NCI-H187 treated with DMSO at 0.1 percent for 48 hours (cell line): ENCODE measurements around the gene TUBB8.
"Not testable (repeated sequence)": the region's sequence is repeated elsewhere in the genome, so short reads cannot be mapped to it uniquely, and the experiment has no call there.

ENCODE experiments used
- DNase-seq: peaks from one replicate; lab custom pipeline; 2025; lab: John Stamatoyannopoulos, UW

The TUBB8 gene

DNA sequence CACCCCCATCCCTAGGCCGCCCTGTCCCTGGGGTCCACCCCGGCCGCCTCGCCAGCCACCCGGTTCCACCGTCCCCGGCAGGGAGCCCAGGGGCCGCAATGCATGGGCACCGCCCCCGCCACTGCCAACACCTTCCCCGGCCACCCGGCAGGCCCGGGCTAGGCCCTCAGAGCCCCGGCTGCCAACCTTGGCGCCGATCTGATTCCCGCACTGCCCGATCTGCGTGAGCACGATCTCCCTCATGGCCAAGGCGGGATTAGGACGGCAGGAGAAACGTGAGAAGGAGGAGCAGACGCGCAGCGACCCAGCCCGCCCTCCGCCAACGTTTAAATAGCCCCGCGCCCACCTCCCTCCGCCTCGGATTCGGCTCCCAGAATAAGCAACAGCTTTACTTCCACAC, at the start of gene TUBB8:
TSS of gene TUBB8 (minus strand) at position 301 of the 400 bp plus-strand sequence. CDS start at position 243, 58 bp downstream.
- DNase-seq: no peak

DNA sequence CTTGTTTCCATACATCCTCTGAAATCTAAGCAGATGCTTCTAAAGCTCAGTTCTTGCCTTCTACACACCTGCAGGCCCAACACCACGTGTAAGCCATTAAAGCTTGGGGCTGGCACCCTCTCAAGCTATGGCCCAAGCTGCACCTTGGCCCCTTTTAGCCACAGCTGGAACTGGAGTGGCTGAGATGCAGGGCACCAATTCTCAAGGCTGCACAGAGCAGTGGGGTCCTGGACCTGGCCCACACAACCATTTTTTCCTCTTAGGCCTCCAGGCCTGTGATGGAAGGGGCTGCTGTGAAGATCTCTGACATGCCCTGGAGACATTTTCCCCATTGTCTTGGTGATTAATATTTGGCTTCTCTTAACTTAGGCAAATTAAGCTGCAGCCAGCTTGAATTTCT, 47.4 kb upstream of the TUBB8 start:
- DNase-seq: no peak

DNA sequence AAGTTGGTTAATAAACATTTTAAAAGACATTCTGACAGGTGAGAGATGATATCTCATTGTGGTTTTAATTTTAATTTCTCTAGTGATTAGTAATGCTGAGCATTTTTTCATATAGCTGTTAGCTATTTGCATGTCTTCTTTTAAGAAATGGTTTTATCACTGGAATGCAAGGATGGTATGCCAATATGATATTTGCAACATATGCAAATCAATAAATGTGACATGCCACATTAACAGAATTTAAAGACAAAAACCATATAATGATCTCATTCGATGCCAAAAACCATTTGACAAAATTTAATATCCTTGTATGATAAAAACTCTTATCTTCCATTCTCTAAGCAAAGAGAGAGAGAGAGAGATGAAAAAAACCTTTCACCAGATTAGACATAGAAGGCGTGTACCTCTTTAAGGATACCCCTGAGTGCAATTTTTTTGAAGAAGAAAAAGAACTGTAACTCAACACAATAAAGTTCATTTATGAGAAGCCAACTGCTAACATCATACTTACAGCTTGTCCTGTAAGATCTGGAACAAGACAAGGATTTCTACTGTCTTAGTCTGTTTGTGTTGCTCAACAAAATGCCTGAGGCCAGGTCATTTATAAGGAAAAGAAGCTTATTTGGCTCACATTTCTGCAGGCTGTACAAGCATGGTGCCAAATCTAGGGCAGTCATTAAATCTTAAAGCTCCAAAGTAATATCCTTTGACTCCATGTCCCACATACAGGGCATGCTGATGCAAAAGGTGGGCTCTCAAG, 46.4 kb upstream of the TUBB8 start:
- no peak for DNase-seq

DNA sequence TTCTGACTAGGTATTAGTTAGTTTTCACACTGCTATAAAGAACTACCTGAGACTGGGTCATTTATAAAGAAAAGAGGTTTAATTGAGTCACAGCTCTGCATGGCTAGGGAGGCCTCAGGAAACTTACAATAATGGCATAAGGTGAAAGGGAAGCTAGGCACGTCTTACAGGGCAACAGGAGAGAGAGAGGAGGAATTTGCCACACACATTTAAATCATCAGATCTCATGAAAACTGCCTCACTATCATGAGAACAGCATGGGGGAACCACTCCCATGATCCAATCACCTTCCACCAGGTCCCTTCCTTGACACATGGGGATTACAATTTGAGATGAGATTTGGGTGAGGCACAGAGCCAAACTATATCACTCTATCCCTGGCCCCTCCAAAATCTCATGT, 45.5 kb upstream of the TUBB8 start:
- no peak for DNase-seq

DNA sequence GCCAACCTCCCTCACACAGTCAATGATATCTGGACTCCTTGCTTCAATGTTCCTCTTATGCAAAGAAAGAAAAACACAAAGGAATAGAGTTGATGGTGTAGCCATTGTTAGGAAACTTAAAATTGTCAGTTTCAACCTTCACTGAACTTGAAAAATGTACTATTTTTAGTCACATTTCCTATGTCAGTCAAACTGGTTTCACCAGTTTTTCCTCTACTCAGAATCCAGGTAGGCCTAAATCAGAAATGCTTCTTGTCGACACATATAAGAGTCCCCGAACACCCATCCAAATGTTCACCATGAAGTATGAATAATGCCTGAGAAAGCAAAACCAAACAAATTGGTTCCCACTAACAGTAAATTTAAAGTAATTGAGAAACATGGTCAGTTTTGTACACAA, 43.8 kb upstream of the TUBB8 start:
- DNase-seq: no peak

DNA sequence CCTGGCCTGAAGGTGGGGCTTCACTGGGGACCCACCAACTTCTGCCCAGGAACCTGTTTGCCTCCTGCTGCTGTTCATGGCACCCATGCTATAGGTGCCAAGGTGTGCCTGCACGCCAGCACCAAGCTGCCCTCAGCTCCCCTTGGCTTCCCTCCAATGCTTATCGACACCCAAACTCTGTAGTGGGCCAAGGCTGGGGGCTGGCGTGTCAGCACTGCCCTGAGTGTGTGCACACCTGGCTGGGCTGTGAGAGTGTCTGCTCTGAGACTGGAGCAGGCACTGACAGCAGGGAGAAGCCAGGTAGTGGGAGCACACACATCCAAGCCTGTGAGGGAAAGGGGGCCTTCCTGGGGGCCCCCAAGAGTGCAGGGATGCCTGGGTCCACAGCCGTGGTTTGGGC, 43.1 kb upstream of the TUBB8 start:
- DNase-seq: no peak

DNA sequence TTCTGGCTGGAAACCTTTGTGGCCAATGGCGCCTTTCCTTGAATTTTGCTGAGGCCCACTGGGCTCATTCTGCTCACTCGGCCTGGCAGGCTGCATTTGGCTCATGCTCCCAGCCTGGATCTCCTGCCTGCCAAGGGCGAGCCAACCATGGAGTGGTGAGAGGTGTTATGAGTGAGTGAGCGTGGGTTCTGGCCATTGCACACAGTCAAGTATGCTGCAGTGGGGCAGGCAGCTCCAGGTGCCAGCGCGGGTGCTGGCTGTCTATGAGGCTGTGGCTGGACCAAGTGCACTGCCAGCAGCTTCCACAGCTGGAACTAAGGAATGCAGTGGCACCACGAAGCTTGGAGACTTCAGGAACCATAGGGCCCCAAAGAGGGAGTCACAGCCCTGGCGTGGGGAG, 42.2 kb upstream of the TUBB8 start:
- DNase-seq: no peak

DNA sequence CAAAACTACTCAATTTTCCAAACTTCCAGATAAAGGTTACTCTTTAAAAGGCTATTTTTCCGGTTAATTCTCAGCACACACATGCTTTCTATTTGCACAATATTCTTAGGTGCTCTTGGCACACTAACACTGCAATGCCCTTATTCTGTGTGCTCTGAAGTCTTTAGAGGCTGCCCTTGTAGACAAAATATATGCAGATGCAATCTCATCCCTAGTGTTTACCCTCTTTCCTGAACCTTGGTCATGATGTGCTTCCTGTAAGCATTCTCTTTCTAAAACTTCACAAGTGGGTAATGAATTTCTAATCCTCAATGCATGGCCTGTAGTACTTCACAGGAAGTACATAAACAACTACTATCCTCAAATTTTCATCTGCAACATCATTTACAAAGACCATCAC, 41.1 kb upstream of the TUBB8 start:
- DNase-seq: no peak

DNA sequence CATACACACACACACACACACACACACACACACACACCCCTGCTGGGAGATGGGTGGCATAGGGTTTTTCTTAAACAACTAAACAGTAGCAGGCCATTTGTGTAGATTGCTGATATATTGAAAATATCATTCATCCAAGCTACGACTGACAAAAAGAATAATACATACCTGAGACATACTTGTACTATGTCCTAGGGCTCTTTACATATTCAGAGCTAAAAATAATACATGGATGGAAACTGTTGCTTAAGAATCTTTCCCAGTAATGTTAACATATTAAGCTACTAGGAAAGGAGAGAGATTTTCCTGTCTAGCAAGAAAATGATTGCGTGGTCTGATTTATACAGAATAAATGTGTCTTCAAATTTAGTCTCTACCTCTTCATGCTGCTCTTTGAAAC, 40.2 kb upstream of the TUBB8 start:
- DNase-seq: no peak

DNA sequence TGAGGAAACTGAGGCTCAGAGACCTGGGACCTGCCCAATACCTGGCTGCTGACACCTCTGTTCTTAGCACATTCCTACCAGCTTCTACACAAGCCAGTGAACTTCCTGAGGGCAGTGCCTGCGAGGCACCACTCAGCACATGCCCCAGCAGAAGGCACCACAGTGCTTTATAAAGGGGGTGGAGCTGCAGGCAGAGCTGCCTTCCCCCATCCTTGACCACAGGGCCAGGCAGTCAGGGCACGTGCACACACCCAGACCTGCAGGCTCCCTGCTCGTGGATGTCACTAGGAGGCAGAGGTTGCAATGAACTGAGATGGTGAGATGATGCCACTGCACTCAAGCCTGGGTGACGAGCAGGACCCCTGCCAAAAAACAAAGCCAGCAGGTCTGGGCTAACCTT, 39.2 kb upstream of the TUBB8 start:
- DNase-seq: no peak

DNA sequence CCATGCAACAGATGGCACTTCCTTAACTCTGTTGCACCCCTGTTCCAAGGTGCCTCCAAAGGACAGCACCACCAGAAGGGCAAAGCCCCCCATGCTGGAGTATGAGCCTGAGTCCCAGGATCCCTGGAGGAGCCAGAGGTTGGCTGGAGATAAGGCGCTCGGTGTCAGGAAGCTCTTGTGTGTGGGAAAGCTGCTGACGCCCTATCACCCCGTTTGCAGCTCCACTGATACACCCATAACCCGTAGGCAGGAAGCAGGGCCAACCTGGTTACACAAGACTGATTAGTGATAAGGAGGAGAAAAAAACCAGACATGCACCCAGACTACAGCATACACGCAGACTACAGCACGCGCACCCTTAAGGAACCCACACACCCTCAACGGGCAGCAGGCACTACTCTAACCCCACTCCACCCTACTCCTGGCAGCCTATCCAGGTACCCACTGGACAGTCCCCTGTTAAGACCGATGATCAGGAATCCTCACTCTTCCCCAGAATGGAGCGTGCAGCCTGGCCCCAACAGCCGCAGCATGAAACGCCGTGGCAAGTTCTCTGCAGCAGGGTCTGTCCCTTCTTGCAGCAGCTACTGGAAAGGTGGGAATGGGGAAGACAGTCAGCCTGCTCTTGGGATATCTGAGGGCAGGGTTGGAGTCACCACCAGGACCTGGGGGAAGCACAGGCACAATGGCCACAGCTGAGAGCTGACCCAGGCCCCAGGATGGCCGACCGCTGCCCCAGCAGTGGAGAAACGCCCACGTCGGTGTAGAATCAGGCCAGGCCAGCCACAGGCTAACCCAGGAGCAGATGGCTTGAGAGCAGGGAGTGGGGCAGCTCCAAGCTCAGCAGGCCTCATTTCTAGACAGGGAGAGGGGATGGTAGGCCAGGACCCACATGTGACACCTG, 38.3 kb upstream of the TUBB8 start:
- DNase-seq: no peak

DNA sequence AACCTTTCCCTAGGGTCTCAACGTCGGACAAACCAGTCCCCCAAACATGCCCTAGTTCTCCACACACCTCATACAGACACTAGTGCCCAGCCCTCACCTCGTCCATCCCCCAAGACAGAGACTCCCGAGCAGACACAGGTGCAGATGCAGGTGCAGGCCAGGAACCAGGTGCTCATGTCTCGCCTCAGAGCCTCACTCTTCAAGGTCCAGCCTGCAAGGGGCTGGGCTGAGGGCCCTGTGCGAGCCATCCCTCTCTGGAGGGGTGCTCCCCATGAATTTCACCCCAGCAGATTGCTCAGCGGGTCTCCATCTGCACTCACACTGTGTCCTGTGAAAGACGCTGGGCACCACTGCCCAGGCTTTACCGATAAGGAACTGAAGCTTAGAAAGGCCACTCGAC, 36.9 kb upstream of the TUBB8 start:
- DNase-seq: no peak

DNA sequence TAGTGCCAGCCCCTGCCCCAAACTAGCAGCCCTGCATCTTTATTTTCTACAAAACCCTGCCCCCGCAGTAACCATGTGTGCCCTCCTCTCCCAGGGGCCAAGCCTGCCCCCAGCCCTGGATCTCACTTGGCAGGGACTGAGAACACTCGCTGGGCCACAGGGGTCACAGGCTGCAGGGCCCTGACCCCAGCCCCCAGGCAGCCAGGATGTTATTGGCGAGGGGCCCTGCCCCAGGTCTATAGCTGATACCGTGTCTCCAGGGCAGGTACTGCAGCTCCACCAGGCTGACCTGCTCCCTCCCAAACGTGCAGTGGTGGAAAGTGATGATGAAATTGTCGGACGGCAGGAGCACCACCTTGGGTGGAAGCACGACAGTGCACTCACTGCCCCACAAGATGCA, 35.9 kb upstream of the TUBB8 start:
- DNase-seq: no peak

DNA sequence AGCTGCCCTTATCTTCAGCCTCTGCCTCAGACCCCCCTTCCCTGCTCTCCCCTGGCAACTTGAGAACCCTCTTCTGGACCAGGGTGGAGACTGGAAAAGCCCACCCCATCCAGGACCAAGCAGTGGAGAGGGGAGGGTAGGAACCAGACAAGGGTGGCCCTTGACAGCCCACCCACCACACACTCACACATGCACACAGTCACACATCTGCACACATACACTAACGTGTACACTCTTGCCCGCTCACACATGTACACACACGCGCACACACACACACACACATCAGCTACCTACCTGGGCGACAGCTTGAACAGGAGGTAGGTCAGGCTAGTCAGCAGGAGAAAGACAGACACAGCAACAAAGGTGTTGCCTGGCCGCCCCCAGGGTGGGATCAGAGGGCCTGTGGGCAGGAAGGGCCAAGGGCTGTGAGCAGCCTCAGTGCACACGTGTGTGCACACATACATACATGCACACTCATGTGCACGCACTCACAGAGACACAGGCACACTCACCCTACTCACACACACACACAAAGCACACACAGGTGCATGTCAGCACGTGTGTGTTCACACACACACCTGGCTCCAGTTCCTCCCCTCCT, 34.9 kb upstream of the TUBB8 start:
- DNase-seq: no peak

DNA sequence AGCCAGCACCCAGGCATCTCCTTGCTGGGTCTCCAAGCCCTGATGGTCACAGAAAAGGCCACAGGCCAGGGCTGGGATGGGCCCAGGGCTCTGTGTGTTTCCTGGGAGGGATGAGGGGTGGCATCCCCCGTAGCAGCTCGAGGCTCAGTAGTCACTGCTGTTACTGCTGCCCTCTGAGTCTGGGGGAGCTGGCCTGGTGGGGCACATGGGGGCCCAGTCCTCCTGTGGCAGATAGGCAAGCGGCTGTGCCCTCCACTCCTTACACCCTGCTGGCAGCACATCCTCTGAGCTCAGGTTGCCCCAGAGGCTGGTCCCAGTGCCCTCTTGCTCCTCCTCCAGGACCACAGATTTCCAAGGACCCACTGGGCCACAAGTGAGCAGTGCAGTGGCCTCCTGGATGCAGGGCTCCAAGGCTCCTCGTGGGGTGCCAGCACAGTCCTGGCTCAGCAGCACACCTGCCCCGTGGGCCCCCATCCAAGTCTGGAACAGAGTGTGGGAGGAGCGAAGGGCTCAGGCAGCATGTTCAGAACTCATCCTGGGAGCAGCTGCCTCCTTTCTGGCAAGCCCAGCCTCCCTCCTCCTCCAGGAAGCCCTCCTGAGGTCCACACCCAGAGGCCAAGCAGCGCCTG, 31.5 kb upstream of the TUBB8 start:
- no peak for DNase-seq

DNA sequence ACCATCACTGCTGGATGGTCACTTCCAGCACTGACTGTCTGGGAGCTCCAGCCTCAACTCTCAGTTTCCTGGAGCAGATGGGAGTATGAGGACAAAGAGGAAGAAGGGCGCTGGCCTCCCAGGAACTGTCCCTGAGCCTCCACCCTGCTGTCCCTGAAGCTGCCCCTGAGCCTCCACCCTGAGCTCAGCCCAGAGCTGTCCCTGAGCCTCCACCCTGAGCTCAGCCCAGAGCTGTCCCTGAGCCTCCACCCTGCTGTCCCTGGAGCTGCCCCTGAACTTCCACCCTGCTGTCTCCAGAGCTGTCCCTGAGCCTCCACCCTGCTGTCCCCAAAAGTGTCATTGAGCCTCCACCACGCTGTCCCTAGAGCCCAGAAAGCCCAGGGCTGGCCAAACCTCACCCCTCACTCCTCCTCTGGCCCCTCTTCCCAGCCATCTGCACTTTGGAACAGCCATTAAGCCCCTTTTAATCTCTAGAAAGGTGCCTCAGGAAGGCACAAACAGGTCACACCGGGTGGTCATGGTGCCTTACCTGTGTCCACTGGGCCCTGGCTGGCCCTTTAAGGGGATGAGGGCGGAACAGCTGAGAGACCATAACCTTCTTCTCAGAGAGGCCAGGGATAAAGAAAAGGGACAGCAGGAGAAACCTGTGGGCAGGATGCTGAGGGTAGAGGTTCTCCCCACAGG, 30.6 kb upstream of the TUBB8 start:
- no peak for DNase-seq

DNA sequence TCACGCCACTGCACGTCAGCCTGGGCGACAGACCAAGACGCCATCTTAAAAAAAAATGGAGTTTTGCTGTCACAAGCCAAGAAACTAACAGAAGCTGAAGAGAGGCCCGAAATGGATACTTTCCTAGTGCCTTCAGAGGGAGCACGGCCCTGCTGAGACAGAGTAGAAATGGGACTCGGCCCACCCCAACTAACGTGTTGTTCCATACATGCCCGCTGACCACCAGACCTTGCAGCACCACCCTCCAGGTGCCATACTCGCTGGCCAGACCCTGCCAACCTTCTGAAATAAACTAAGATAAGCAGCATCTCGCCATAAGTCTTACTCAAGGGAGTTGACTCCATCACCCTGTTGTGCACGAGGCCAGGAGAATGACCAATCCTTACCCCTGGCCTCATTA, 29.5 kb upstream of the TUBB8 start:
- no peak for DNase-seq

DNA sequence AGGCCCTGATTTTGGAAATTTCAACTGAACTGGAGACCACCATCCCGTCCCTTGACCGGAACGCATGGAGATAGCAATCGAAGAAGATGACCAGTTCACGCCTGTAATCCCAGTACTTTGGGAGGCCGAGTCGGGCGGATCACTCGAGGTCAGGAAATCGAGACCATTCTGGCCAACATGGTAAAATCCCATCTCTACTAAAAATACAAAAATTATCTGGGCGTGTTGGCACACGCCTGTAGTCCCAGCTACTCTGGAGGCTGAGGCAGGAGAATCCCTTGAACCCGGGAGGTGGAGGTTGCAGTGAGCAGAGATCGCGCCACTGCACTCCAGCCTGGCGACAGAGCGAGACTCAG, 25.1 kb upstream of the TUBB8 start:
- DNase-seq: not testable (repeated sequence)

DNA sequence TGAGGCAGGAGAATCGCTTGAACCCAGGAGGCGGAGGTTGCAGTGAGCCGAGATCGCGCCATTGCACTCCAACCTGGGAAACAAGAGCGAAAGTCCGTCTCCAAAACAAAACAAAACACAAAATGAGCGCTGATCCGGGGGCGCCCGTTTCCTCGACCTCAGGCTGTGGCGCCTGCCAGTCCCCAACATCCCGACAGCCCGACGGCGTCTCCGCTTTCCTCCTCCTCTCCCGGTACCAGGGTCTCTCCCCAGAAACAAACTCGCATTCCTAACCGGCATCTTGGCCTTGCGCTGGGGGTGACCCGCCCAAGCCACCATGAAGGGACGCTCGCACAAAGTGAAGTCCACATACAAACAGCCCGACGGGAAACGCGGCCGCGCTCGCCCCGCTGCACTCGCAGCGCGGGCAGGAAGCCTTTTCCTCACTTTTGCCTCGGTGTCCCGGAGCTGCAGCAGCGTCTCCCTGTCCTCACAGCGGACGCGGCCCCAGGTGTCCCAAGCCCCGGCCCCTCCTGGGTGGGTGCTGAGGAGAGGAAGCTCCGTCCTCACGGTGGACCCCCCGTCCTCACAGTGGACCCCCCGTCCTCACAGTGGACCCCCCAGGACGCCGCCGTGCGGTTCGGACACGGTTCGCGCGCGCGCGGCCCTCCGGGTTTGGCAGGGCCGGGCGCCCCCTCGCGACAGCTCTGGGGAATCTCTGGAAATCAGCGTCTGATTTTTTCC, 24.6 kb upstream of the TUBB8 start:
- DNase-seq: not testable (repeated sequence)

DNA sequence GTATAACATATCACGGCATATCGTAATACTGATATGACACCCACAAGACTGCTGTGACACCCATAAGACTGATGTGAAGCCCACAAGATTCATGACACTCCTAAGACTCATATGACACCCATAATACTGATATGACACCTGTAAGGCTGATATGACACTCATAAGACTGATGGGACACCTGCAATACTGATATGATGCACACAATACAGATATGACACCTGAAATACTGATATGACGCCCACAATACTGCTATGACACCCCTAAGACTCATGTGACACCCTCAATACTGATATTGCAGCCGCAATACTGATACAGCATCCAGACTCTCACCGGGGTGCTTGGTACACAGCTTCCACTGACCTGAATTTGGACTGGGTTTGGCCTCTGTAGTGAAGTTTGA, 19.1 kb upstream of the TUBB8 start:
- not testable (repeated sequence) for DNase-seq

DNA sequence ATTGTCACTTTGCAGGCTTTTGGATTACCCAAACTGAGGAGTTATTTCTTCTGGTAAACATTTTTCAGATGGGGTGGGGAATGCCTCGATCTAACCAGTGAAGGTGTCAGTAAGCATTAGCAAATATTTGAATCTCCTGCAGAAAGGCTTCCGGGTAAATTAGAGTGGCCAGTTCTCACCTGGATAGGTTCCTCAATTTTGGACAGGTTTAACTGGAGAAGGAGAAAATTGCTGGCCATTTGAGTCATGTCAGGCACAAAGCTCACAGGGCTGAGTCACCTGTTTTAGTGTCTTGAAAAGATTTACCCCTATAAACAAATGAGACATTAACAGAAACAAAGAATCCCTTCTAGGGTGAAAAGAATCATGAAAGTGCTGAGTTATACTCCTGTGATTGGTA, 830 bp upstream of the TUBB8 start:
- DNase-seq: not testable (repeated sequence)
